Measurements from ENCODE around the gene SGMS1. TPM values are rescaled to one million over a fixed set of nuclear protein-coding genes. Genes with fewer than 3 reads are reported as not detected.
"Not testable (repeated sequence)": the region's sequence is repeated elsewhere in the genome, so short reads cannot be mapped to it uniquely, and the experiment has no call there.

The SGMS1 gene
- total RNA-seq, 4 donors from 2014 or later = 28.3 to 44.5 (median 41.7) TPM

- Histone ChIP-seq H3K4me3 (no peak overlapping the region), H3K36me3 (no peaks in the 10 kb centered on the region), H3K9me3 (no peaks in the 10 kb centered on the region), H3K27ac (no peak overlapping the region), H3K27me3 (no peaks in the 10 kb centered on the region), H3K4me1 (peaks cover 0 to 10% (median 0%) of the 10 kb centered on the region in 4 donors)
- in situ Hi-C loops (cut with MboI; ENCODE audit: low pct_ligation_motif_present in 1 of 4, low pct_unique_long_range_greater_than_20kb in 1 of 4, low sequenced_read_pairs in 3 of 4) = no loop called here
- intact Hi-C loops (cut with DNase I; ENCODE audit: low total_unique reads) = no loop called here
- no peak for DNase-seq
- TF ChIP-seq CTCF (IDR thresholded peaks at IDR 0.05) (no peak), POLR2A (IDR thresholded peaks at IDR 0.05) (no peak), POLR2AphosphoS5 (IDR thresholded peaks at IDR 0.05) (no peak), EP300 (IDR thresholded peaks at IDR 0.05; ENCODE audit: low read depth) (no peak)
- WGBS, 2 donors (ENCODE audit: low coverage in 1 of 2) = 85 to 100% methylated on average over 1 of the region's 1 CpG
These were observed 197.3 kb downstream of the SGMS1 start for GRCh38 chr10:50426485-50426884.

GRCh38 chr10:50425215-50425614 lies 198.5 kb downstream of the SGMS1 start:
- DNase-seq; H3K36me3 ChIP-seq; H3K4me3 ChIP-seq; H3K27me3 ChIP-seq; H3K9me3 ChIP-seq; in situ Hi-C loops (cut with MboI; ENCODE audit: low pct_ligation_motif_present in 1 of 4, low pct_unique_long_range_greater_than_20kb in 1 of 4, low sequenced_read_pairs in 3 of 4); H3K27ac ChIP-seq; intact Hi-C loops (cut with DNase I; ENCODE audit: low total_unique reads); H3K4me1 ChIP-seq: not testable (repeated sequence)
- WGBS, 2 donors (ENCODE audit: low coverage in 1 of 2) = 93 to 100% methylated on average over 1 of the region's 1 CpG

- WGBS, 2 donors (ENCODE audit: low coverage in 1 of 2) = 94 to 98% methylated on average over 2 to 3 of the region's 3 CpGs
- Histone ChIP-seq H3K27ac (no peak overlapping the region), H3K27me3 (no peaks in the 10 kb centered on the region), H3K4me3 (no peak overlapping the region), H3K36me3 (no peaks in the 10 kb centered on the region), H3K9me3 (no peaks in the 10 kb centered on the region), H3K4me1 (peaks cover 0 to 15% (median 6%) of the 10 kb centered on the region in 4 donors)
- DNase-seq = no peak
- in situ Hi-C loops (cut with MboI; ENCODE audit: low pct_ligation_motif_present in 1 of 4, low pct_unique_long_range_greater_than_20kb in 1 of 4, low sequenced_read_pairs in 3 of 4) (loop anchor here in 2 of 4 donors (25.0 kb wide), 1 partner anchor 189 kb away; the partner anchor contains the start of gene SGMS1 (in 2 of the 2)), intact Hi-C loops (cut with DNase I; ENCODE audit: low total_unique reads) (no loop called here)
- no peak for TF ChIP-seq CTCF (IDR thresholded peaks at IDR 0.05)
- no peak for TF ChIP-seq POLR2AphosphoS5 (IDR thresholded peaks at IDR 0.05)
These were observed 200.3 kb downstream of the SGMS1 start for GRCh38 chr10:50423448-50423847.

- no peaks in the 10 kb centered on the region for H3K9me3 ChIP-seq
- H3K4me3 ChIP-seq = no peak overlapping the region
- no peak for TF ChIP-seq EP300 (IDR thresholded peaks at IDR 0.05; ENCODE audit: low read depth)
- TF ChIP-seq CTCF (IDR thresholded peaks at IDR 0.05) = no peak
- TF ChIP-seq POLR2AphosphoS5 (IDR thresholded peaks at IDR 0.05) = no peak
- TF ChIP-seq POLR2A (IDR thresholded peaks at IDR 0.05) = no peak
- in situ Hi-C loops (cut with MboI; ENCODE audit: low pct_ligation_motif_present in 1 of 4, low pct_unique_long_range_greater_than_20kb in 1 of 4, low sequenced_read_pairs in 3 of 4) = loop anchor here in 2 of 4 donors (25.0 kb wide), 1 partner anchor 190 kb away; the partner anchor contains the start of gene SGMS1 (in 2 of the 2)
- no peaks in the 10 kb centered on the region for H3K36me3 ChIP-seq
- DNase-seq = no peak
- intact Hi-C loops (cut with DNase I; ENCODE audit: low total_unique reads) = no loop called here
- no peaks in the 10 kb centered on the region for H3K27me3 ChIP-seq
- peak overlapping the region in 2 of 4 donors; percentile 44 to 49 for H3K27ac ChIP-seq
- H3K4me1 ChIP-seq = peaks cover 0 to 20% (median 8%) of the 10 kb centered on the region in 4 donors
- WGBS, 2 donors (ENCODE audit: low coverage in 1 of 2) = 46 to 52% methylated on average over 4 of the region's 4 CpGs
These were observed 201.5 kb downstream of the SGMS1 start for GRCh38 chr10:50422259-50422658.

Measured in transverse colon (tissue), 4 donors.